Left lung (tissue), 10 donors: ENCODE measurements around the gene SLCO3A1. TPM values are rescaled to one million over a fixed set of nuclear protein-coding genes. Genes with fewer than 3 reads are reported as not detected.

Experiments
- ATAC-seq: fragments of 200-7000 bp; cut with Tn5 transposase; one replicate; pipeline ENCODE4 v1.9.1; 2020; ENCODE audit warnings: moderate library complexity
- DNase-seq, 4 donors: peaks; one replicate each; pipeline ENCODE4 v3.0.0-alpha.2; 2013 to 2020
- H3K27ac ChIP-seq, 2 donors: fragments of 200-600 bp; sonication (generic) in 1 of 2; one replicate each; pipeline versions ENCODE4 v1.5.0 to v1.8.0; 2020 to 2021
- H3K27me3 ChIP-seq, 2 donors: fragments of 200-600 bp; sonication (generic) in 1 of 2; one replicate each; pipeline versions ENCODE4 v1.5.0 to v1.8.0; 2020 to 2021
- H3K36me3 ChIP-seq, 2 donors: fragments of 200-600 bp; sonication (generic) in 1 of 2; one replicate each; pipeline versions ENCODE4 v1.5.0 to v1.8.0; 2020 to 2021
- H3K4me1 ChIP-seq, 2 donors: fragments of 200-600 bp; one replicate each; pipeline ENCODE4 v1.8.0; 2021
- H3K4me3 ChIP-seq, 2 donors: fragments of 200-600 bp; sonication (generic) in 1 of 2; one replicate each; pipeline versions ENCODE4 v1.5.0 to v1.8.0; 2020 to 2021; ENCODE audit warnings: mild to moderate bottlenecking in 1 of 2
- H3K9me3 ChIP-seq, 2 donors: fragments of 200-600 bp; sonication (generic) in 1 of 2; one replicate each; pipeline versions ENCODE4 v1.5.0 to v1.8.0; 2020 to 2021
- CTCF ChIP-seq, 2 donors: fragments of 200-600 bp; sonication (generic) in 1 of 2; IDR thresholded peaks; one replicate each; pipeline versions ENCODE4 v1.5.0 to v1.8.0; 2021; ENCODE audit warnings: antibody characterized with exemption in 2 of 2
- intact Hi-C, 2 donors: fragments of 100-400 bp; cut with DNase I; formaldehyde crosslinking; loops; one replicate each; pipeline versions ENCODE4 v1.11.2 to v1.14.2; 2022
- polyA plus RNA-seq, 6 donors: library from polyadenylated mRNA; unstranded; fragments of 120-200 nt; gene quantifications; one replicate each; pipeline ENCODE4 v1.2.1, GENCODE V29; 2013; ENCODE audit not compliant: insufficient read length in 6 of 6
- total RNA-seq, 2 donors: library from RNA; stranded (reverse); fragmentation: NEBNext Ultra II Directional; extraction: Animal tissue kit (Norgen Biotek cat#: 25700); gene quantifications; one replicate each; pipeline ENCODE4 v1.2.1, GENCODE V29; 2021
- donor health status: DM: no; HTN: yes; CAD: no.
- donor health status: DM: no; HTN: no; CAD: no.

Gene SLCO3A1
- total and polyA plus RNA-seq, 8 donors: 7.7 to 49.0 (median 11.9) TPM

- H3K9me3 ChIP-seq: no peaks in the 10 kb centered on the region
- TF ChIP-seq CTCF (IDR thresholded peaks at IDR 0.05): no peak
- intact Hi-C loops: loop anchor here in 1 of 2 donors (10.0 kb wide), 2 partner anchors 83 to 127 kb away; no protein-coding TSS in a partner anchor
- H3K4me1 ChIP-seq: peaks cover 47 to 94% of the 10 kb centered on the region in 2 donors
- ATAC-seq (peak; percentile 63), DNase-seq (peak in 1 of 4 donors; percentile 52)
- H3K4me3 ChIP-seq: no peak overlapping the region
- H3K36me3 ChIP-seq: no peaks in the 10 kb centered on the region
- no peaks in the 10 kb centered on the region for H3K27me3 ChIP-seq
- H3K27ac ChIP-seq: peak overlapping the region; percentile 71 to 76
These were observed 94.4 kb downstream of the SLCO3A1 start for GRCh38 chr15:91947683-91948608.

- Histone ChIP-seq H3K36me3 (no peaks in the 10 kb centered on the region), H3K27ac (peak overlapping the region in 1 of 2 donors; percentile 76), H3K4me3 (no peak overlapping the region), H3K4me1 (peaks cover 34 to 89% of the 10 kb centered on the region in 2 donors), H3K9me3 (no peaks in the 10 kb centered on the region), H3K27me3 (no peaks in the 10 kb centered on the region)
- no peak for ATAC-seq
- intact Hi-C loops: loop anchor here in 1 of 2 donors (10.0 kb wide), 2 partner anchors 85 to 125 kb away; no protein-coding TSS in a partner anchor
- DNase-seq: no peak
- TF ChIP-seq CTCF (IDR thresholded peaks at IDR 0.05): no peak
These were observed 95.9 kb downstream of the SLCO3A1 start for GRCh38 chr15:91949361-91949760.

- Histone ChIP-seq H3K4me3 (no peak overlapping the region), H3K27me3 (no peaks in the 10 kb centered on the region), H3K27ac (peak overlapping the region in 1 of 2 donors; percentile 76), H3K36me3 (no peaks in the 10 kb centered on the region), H3K9me3 (no peaks in the 10 kb centered on the region), H3K4me1 (peaks cover 30 to 89% of the 10 kb centered on the region in 2 donors)
- DNase-seq (no peak), ATAC-seq (no peak)
- intact Hi-C loops: no loop called here
- TF ChIP-seq CTCF (IDR thresholded peaks at IDR 0.05): no peak
These were observed 96.5 kb downstream of the SLCO3A1 start for GRCh38 chr15:91950054-91950453.

- intact Hi-C loops: no loop called here
- Histone ChIP-seq H3K27ac (peak overlapping the region in 1 of 2 donors; percentile 76), H3K4me1 (peaks cover 34 to 83% of the 10 kb centered on the region in 2 donors), H3K36me3 (no peaks in the 10 kb centered on the region), H3K4me3 (no peak overlapping the region), H3K27me3 (no peaks in the 10 kb centered on the region), H3K9me3 (no peaks in the 10 kb centered on the region)
- ATAC-seq (no peak), DNase-seq (no peak)
- no peak for TF ChIP-seq CTCF (IDR thresholded peaks at IDR 0.05)
These were observed 97.3 kb downstream of the SLCO3A1 start for GRCh38 chr15:91950631-91951329.

GRCh38 chr15:91952216-91952615, 98.7 kb downstream of the SLCO3A1 start:
- H3K36me3 ChIP-seq: no peaks in the 10 kb centered on the region
- intact Hi-C loops: no loop called here
- no peaks in the 10 kb centered on the region for H3K9me3 ChIP-seq
- H3K27me3 ChIP-seq: no peaks in the 10 kb centered on the region
- H3K4me1 ChIP-seq: peaks cover 22 to 74% of the 10 kb centered on the region in 2 donors
- H3K27ac ChIP-seq: no peak overlapping the region
- DNase-seq (no peak), ATAC-seq (no peak)
- H3K4me3 ChIP-seq: no peak overlapping the region
- no peak for TF ChIP-seq CTCF (IDR thresholded peaks at IDR 0.05)
